Gastroesophageal sphincter (tissue), 4 donors: Measurements from ENCODE around the gene SLC35E2B. TPM values are rescaled to one million over a fixed set of nuclear protein-coding genes. Genes with fewer than 3 reads are reported as not detected.

Experiments
- ATAC-seq: fragments of 150-250 bp; one replicate; pipeline ENCODE4 v1.9.1; 2016; ENCODE audit warnings: mild to moderate bottlenecking, moderate library complexity
- H3K27ac ChIP-seq, 4 donors: fragments of 200-600 bp; sonication (generic) in 3 of 4; 1 replicate in 3 of 4; 2 replicates in 1 of 4; pipeline ENCODE4 v1.5.1; 2016 to 2019
- H3K27me3 ChIP-seq: fragments of 200-600 bp; sonication (generic); one replicate; pipeline ENCODE4 v1.5.1; 2019
- H3K36me3 ChIP-seq, 2 donors: fragments of 200-600 bp; sonication (generic); one replicate each; pipeline ENCODE4 v1.5.1; 2019; ENCODE audit warnings: control low read depth in 1 of 2
- H3K4me1 ChIP-seq, 3 donors: fragments of 200-600 bp; sonication (generic); 1 replicate in 2 of 3; 2 replicates in 1 of 3; pipeline ENCODE4 v1.5.1; 2016 to 2019; ENCODE audit warnings: control low read depth in 2 of 3
- H3K4me3 ChIP-seq, 2 donors: fragments of 200-600 bp; sonication (generic); one replicate each; pipeline ENCODE4 v1.5.1; 2019; ENCODE audit warnings: mild to moderate bottlenecking in 1 of 2, moderate library complexity in 1 of 2
- H3K9me3 ChIP-seq, 3 donors: fragments of 200-600 bp; sonication (generic); one replicate each; pipeline ENCODE4 v1.5.1; 2017 to 2019; ENCODE audit warnings: control low read depth in 2 of 3
- CTCF ChIP-seq, 4 experiments: fragments of 200-600 bp in 2 of 4; fragments of 450-650 bp in 2 of 4; sonication (generic) in 1 of 4; IDR thresholded peaks; one replicate each; pipeline ENCODE4 v1.5.1; 2017 to 2019; ENCODE audit warnings: antibody characterized with exemption in 4 of 4, mild to moderate bottlenecking in 2 of 4, moderate library complexity in 2 of 4
- EP300 ChIP-seq: sonication (generic); formaldehyde crosslinking; IDR thresholded peaks from one replicate; pipeline ENCODE4 v1.6.1; 2017; ENCODE audit warnings: antibody characterized with exemption, mild to moderate bottlenecking
- POLR2A ChIP-seq, 2 donors: fragments of 450-650 bp; IDR thresholded peaks; one replicate each; pipeline ENCODE4 v1.6.1; 2017; ENCODE audit warnings: antibody characterized with exemption in 2 of 2, mild to moderate bottlenecking in 2 of 2, moderate library complexity in 1 of 2
- POLR2AphosphoS5 ChIP-seq: sonication (generic); formaldehyde crosslinking; IDR thresholded peaks from one replicate; pipeline ENCODE4 v1.6.1; 2017; ENCODE audit warnings: antibody characterized with exemption
- WGBS, 2 donors: methylation state at CpG; one replicate each; pipeline ENCODE4 v1.1.5; 2018; ENCODE audit warnings: low coverage in 1 of 2; 5-methylcytosine and 5-hydroxymethylcytosine counted together
- total RNA-seq, 4 donors: library from RNA; depleted of rRNA; stranded (reverse); fragments of >200 nt; gene quantifications; one replicate each; pipeline ENCODE4 v1.1.0, GENCODE V29; 2016

The SLC35E2B gene
- total RNA-seq, 4 donors from 2014 or later: 18.7 to 56.9 (median 37.9) TPM

GRCh38 chr1:1626207-1627141 is 66.1 kb downstream of the SLC35E2B start:
- no peak overlapping the region for H3K27ac ChIP-seq
- no peak for TF ChIP-seq EP300
- no peak for TF ChIP-seq POLR2AphosphoS5
- TF ChIP-seq CTCF (IDR thresholded peaks at IDR 0.05): no peak
- WGBS, 2 donors: 100% methylated on average over 1 of the region's 48 CpGs; no CpG with 5 or more reads in 1 of the 2 donors
- peaks cover 0 to 32% (median 9%) of the 10 kb centered on the region in 3 donors for H3K4me1 ChIP-seq
- ATAC-seq: no peak
- H3K9me3 ChIP-seq: no peaks in the 10 kb centered on the region
- H3K27me3 ChIP-seq: peaks cover 32% of the 10 kb centered on the region
- no peak overlapping the region for H3K4me3 ChIP-seq
- H3K36me3 ChIP-seq: peaks cover 0 to 70% of the 10 kb centered on the region in 2 donors

- Histone ChIP-seq H3K36me3 (peaks cover 0 to 70% of the 10 kb centered on the region in 2 donors), H3K27ac (no peak overlapping the region), H3K9me3 (no peaks in the 10 kb centered on the region), H3K4me1 (peaks cover 0 to 32% (median 6%) of the 10 kb centered on the region in 3 donors), H3K4me3 (no peak overlapping the region), H3K27me3 (peaks cover 26% of the 10 kb centered on the region)
- no peak for TF ChIP-seq CTCF (IDR thresholded peaks at IDR 0.05)
- no peak for TF ChIP-seq POLR2AphosphoS5
- no peak for TF ChIP-seq EP300
- TF ChIP-seq POLR2A (IDR thresholded peaks at IDR 0.05): no peak
- 83 to 94% methylated on average over 3 of the region's 8 CpGs for WGBS, 2 donors
- no peak for ATAC-seq
These were observed 66.8 kb downstream of the SLC35E2B start for GRCh38 chr1:1625824-1626206.

- H3K27me3 ChIP-seq: peaks cover 21% of the 10 kb centered on the region
- no peak overlapping the region for H3K27ac ChIP-seq
- H3K4me1 ChIP-seq: peaks cover 0 to 30% (median 2%) of the 10 kb centered on the region in 3 donors
- H3K9me3 ChIP-seq: no peaks in the 10 kb centered on the region
- no peak overlapping the region for H3K4me3 ChIP-seq
- no peak for ATAC-seq
- no CpG with 5 or more reads among the region's 28 CpGs for WGBS, 2 donors
- TF ChIP-seq POLR2AphosphoS5 (no peak), EP300 (no peak), CTCF (IDR thresholded peaks at IDR 0.05) (no peak), POLR2A (IDR thresholded peaks at IDR 0.05) (no peak)
- H3K36me3 ChIP-seq: peaks cover 0 to 68% of the 10 kb centered on the region in 2 donors
These were observed 67.2 kb downstream of the SLC35E2B start for GRCh38 chr1:1625404-1625775.

- H3K4me1 ChIP-seq: peaks cover 0 to 30% (median 0%) of the 10 kb centered on the region in 3 donors
- peaks cover 15% of the 10 kb centered on the region for H3K27me3 ChIP-seq
- ATAC-seq: no peak
- H3K4me3 ChIP-seq: no peak overlapping the region
- WGBS, 2 donors: 20% methylated on average over 1 of the region's 38 CpGs; no CpG with 5 or more reads in 1 of the 2 donors
- H3K27ac ChIP-seq: no peak overlapping the region
- no peaks in the 10 kb centered on the region for H3K9me3 ChIP-seq
- H3K36me3 ChIP-seq: peaks cover 0 to 62% of the 10 kb centered on the region in 2 donors
- TF ChIP-seq CTCF (IDR thresholded peaks at IDR 0.05) (no peak), POLR2AphosphoS5 (no peak), POLR2A (IDR thresholded peaks at IDR 0.05) (no peak), EP300 (no peak)
These were observed 67.9 kb downstream of the SLC35E2B start for GRCh38 chr1:1624443-1625403.
